ENCODE measurements around the gene DLG3. TPM values are rescaled to one million over a fixed set of nuclear protein-coding genes. Genes with fewer than 3 reads are reported as not detected.
A peak's percentile ranks its signal among the peaks of the same experiment; 100 is the strongest.

Gene DLG3
- total and polyA plus RNA-seq, 4 donors: 0.57 to 6.5 (median 1.7) TPM

GRCh38 chrX:70476166-70476933 lies 31.7 kb downstream of the DLG3 start:
- H3K4me1 ChIP-seq (ENCODE audit: control insufficient read depth in 4 of 4, insufficient read depth in 4 of 4, low read length in 3 of 4): no peaks in the 10 kb centered on the region
- H3K27ac ChIP-seq (ENCODE audit: low read depth in 1 of 2, low read length in 2 of 2): no peak overlapping the region
- no peak overlapping the region for H3K9ac ChIP-seq (ENCODE audit: low read depth in 1 of 2, low read length in 2 of 2)
- peaks cover 0 to 4% (median 0%) of the 10 kb centered on the region in 4 donors for H3K27me3 ChIP-seq (ENCODE audit: control insufficient read depth in 4 of 4, insufficient read depth in 4 of 4, low read length in 3 of 4)
- no peak for TF ChIP-seq JUND (IDR thresholded peaks at IDR 0.05)
- no peak overlapping the region for H3K4me3 ChIP-seq (ENCODE audit: low read depth in 1 of 3, low read length in 3 of 3)
- H3K9me3 ChIP-seq (ENCODE audit: control insufficient read depth in 4 of 4, low read length in 3 of 4): no peaks in the 10 kb centered on the region
- H3K36me3 ChIP-seq (ENCODE audit: control insufficient read depth in 4 of 4, insufficient read depth in 3 of 4, low read depth in 1 of 4, low read length in 3 of 4): no peaks in the 10 kb centered on the region
- DNase-seq (ENCODE audit: low spot score): no peak
- WGBS: 93% methylated on average over 5 of the region's 5 CpGs

GRCh38 chrX:70476934-70477733 lies 32.5 kb downstream of the DLG3 start:
- H3K36me3 ChIP-seq (ENCODE audit: control insufficient read depth in 4 of 4, insufficient read depth in 3 of 4, low read depth in 1 of 4, low read length in 3 of 4): no peaks in the 10 kb centered on the region
- H3K9ac ChIP-seq (ENCODE audit: low read depth in 1 of 2, low read length in 2 of 2): no peak overlapping the region
- no peaks in the 10 kb centered on the region for H3K4me1 ChIP-seq (ENCODE audit: control insufficient read depth in 4 of 4, insufficient read depth in 4 of 4, low read length in 3 of 4)
- H3K27me3 ChIP-seq (ENCODE audit: control insufficient read depth in 4 of 4, insufficient read depth in 4 of 4, low read length in 3 of 4): peaks cover 0 to 4% (median 0%) of the 10 kb centered on the region in 4 donors
- WGBS: 64% methylated on average over 13 of the region's 13 CpGs
- H3K4me3 ChIP-seq (ENCODE audit: low read depth in 1 of 3, low read length in 3 of 3): no peak overlapping the region
- no peak for DNase-seq (ENCODE audit: low spot score)
- H3K9me3 ChIP-seq (ENCODE audit: control insufficient read depth in 4 of 4, low read length in 3 of 4): no peaks in the 10 kb centered on the region
- peak overlapping the region in 1 of 2 donors; percentile 7 for H3K27ac ChIP-seq (ENCODE audit: low read depth in 1 of 2, low read length in 2 of 2)
- TF ChIP-seq SP1 (IDR thresholded peaks at IDR 0.05) (no peak), FOXA1 (IDR thresholded peaks at IDR 0.05) (no peak), RXRA (IDR thresholded peaks at IDR 0.05) (no peak), ATF3 (IDR thresholded peaks at IDR 0.05) (no peak), FOXA2 (IDR thresholded peaks at IDR 0.05) (no peak), REST (IDR thresholded peaks at IDR 0.05) (no peak), YY1 (IDR thresholded peaks at IDR 0.05) (no peak), MAX (IDR thresholded peaks at IDR 0.05) (no peak), HNF4A (conservative IDR thresholded peaks at IDR 0.05) (no peak), HNF4G (IDR thresholded peaks at IDR 0.05) (no peak), NR2F2 (IDR thresholded peaks at IDR 0.05) (no peak)

GRCh38 chrX:70477734-70478075 lies 33.1 kb downstream of the DLG3 start:
- Histone ChIP-seq H3K27ac (ENCODE audit: low read depth in 1 of 2, low read length in 2 of 2) (no peak overlapping the region), H3K27me3 (ENCODE audit: control insufficient read depth in 4 of 4, insufficient read depth in 4 of 4, low read length in 3 of 4) (peaks cover 0 to 4% (median 0%) of the 10 kb centered on the region in 4 donors), H3K9ac (ENCODE audit: low read depth in 1 of 2, low read length in 2 of 2) (no peak overlapping the region), H3K4me1 (ENCODE audit: control insufficient read depth in 4 of 4, insufficient read depth in 4 of 4, low read length in 3 of 4) (no peaks in the 10 kb centered on the region), H3K9me3 (ENCODE audit: control insufficient read depth in 4 of 4, low read length in 3 of 4) (no peaks in the 10 kb centered on the region), H3K36me3 (ENCODE audit: control insufficient read depth in 4 of 4, insufficient read depth in 3 of 4, low read depth in 1 of 4, low read length in 3 of 4) (no peaks in the 10 kb centered on the region), H3K4me3 (ENCODE audit: low read depth in 1 of 3, low read length in 3 of 3) (no peak overlapping the region)
- 41% methylated on average over 4 of the region's 4 CpGs for WGBS
- no peak for DNase-seq (ENCODE audit: low spot score)
- no peak for TF ChIP-seq CTCF (IDR thresholded peaks at IDR 0.05; ENCODE audit: low read depth, low read length, missing input control)
- no peak for TF ChIP-seq MAX (IDR thresholded peaks at IDR 0.05)
- TF ChIP-seq RXRA (IDR thresholded peaks at IDR 0.05): no peak
- TF ChIP-seq FOXA2 (IDR thresholded peaks at IDR 0.05): no peak
- no peak for TF ChIP-seq ATF3 (IDR thresholded peaks at IDR 0.05)
- no peak for TF ChIP-seq YY1 (IDR thresholded peaks at IDR 0.05)
- no peak for TF ChIP-seq FOXA1 (IDR thresholded peaks at IDR 0.05)
- TF ChIP-seq GABPA (IDR thresholded peaks at IDR 0.05 in 1 of 2, conservative IDR thresholded peaks at IDR 0.05 in 1 of 2): no peak
- no peak for TF ChIP-seq HNF4A (conservative IDR thresholded peaks at IDR 0.05)
- no peak for TF ChIP-seq SP1 (IDR thresholded peaks at IDR 0.05)
